Large intestine (tissue), 3 donors: Measurements from ENCODE around the gene FAM153A. TPM values are rescaled to one million over a fixed set of nuclear protein-coding genes. Genes with fewer than 3 reads are reported as not detected.
"Not testable (repeated sequence)": the region's sequence is repeated elsewhere in the genome, so short reads cannot be mapped to it uniquely, and the experiment has no call there.

ENCODE experiments used
- DNase-seq, 2 donors: peaks; one replicate each; pipeline versions ENCODE4 v3.0.0 to v3.0.0-alpha.2; 2013
- H3K27ac ChIP-seq: one replicate; pipeline ENCODE4 v1.5.1; 2013; ENCODE audit warnings: low read length
- H3K27me3 ChIP-seq: 2 replicates; pipeline ENCODE4 v1.6.1; 2013; ENCODE audit warnings: low read length; ENCODE audit not compliant: control insufficient read depth, insufficient read depth
- H3K36me3 ChIP-seq: 2 replicates; pipeline ENCODE4 v1.6.1; 2013; ENCODE audit warnings: low read length; ENCODE audit not compliant: control insufficient read depth, insufficient read depth
- H3K4me1 ChIP-seq: one replicate; pipeline ENCODE4 v1.6.1; 2013; ENCODE audit warnings: low read length; ENCODE audit not compliant: control insufficient read depth, insufficient read depth
- H3K4me3 ChIP-seq: one replicate; pipeline ENCODE4 v1.5.1; 2013; ENCODE audit warnings: low read length
- H3K9me3 ChIP-seq: one replicate; pipeline ENCODE4 v1.6.1; 2013; ENCODE audit warnings: mild to moderate bottlenecking, low read depth, low read length, moderate library complexity; ENCODE audit not compliant: control insufficient read depth
- WGBS: methylation state at CpG from one replicate; pipeline ENCODE4 v1.1.5; 2013; ENCODE audit warnings: low lambda C conversion rate; ENCODE audit not compliant: insufficient coverage; 5-methylcytosine and 5-hydroxymethylcytosine counted together
- polyA plus RNA-seq: library from polyadenylated mRNA; unstranded; fragments of 120-200 nt; gene quantifications from one replicate; pipeline ENCODE4 v1.2.1, GENCODE V29; 2013

Gene FAM153A
- polyA plus RNA-seq, 1 donor, result 0.58 TPM

GRCh38 chr5:177692507-177692906 lies 90.2 kb downstream of the FAM153A start:
- not testable (repeated sequence) for DNase-seq, H3K36me3 ChIP-seq

GRCh38 chr5:177689011-177689610 lies 93.6 kb downstream of the FAM153A start:
- not testable (repeated sequence) for H3K27me3 ChIP-seq, H3K4me1 ChIP-seq, H3K9me3 ChIP-seq, H3K4me3 ChIP-seq, DNase-seq, H3K36me3 ChIP-seq, H3K27ac ChIP-seq
- no CpG with 5 or more reads among the region's 12 CpGs for WGBS

More at GRCh38 chr5:177692507-177692906, 90.2 kb downstream of the FAM153A start:
- H3K27me3 ChIP-seq, H3K9me3 ChIP-seq, H3K4me1 ChIP-seq, H3K4me3 ChIP-seq, H3K27ac ChIP-seq: not testable (repeated sequence)
- no CpG with 5 or more reads among the region's 1 CpG for WGBS

- not testable (repeated sequence) for H3K4me3 ChIP-seq, H3K9me3 ChIP-seq, H3K27ac ChIP-seq, DNase-seq, H3K27me3 ChIP-seq, H3K36me3 ChIP-seq, H3K4me1 ChIP-seq
- no CpG with 5 or more reads among the region's 32 CpGs for WGBS
Measured at GRCh38 chr5:177688091-177688490, 94.6 kb downstream of the FAM153A start.

- not testable (repeated sequence) for H3K36me3 ChIP-seq, H3K27me3 ChIP-seq, H3K9me3 ChIP-seq, H3K27ac ChIP-seq, H3K4me3 ChIP-seq, DNase-seq, H3K4me1 ChIP-seq
- no CpG with 5 or more reads among the region's 1 CpG for WGBS
Measured at GRCh38 chr5:177681920-177682319, 100.8 kb downstream of the FAM153A start.

Other genes with a start within 250 kb of the FAM153A start
- gene FAM193B, start 228.3 kb downstream of the FAM153A start, polyA plus RNA-seq, result 76.8 TPM
- gene TMED9, start 190.7 kb downstream of the FAM153A start, polyA plus RNA-seq, result 119 TPM
- 22.5 TPM for gene B4GALT7, start 182.8 kb downstream of the FAM153A start, polyA plus RNA-seq
- not detected for gene PROP1, start 213.3 kb upstream of the FAM153A start, polyA plus RNA-seq